HT-29 (cell line): Measurements from ENCODE around the gene PFKFB2. TPM values are rescaled to one million over a fixed set of nuclear protein-coding genes. Genes with fewer than 3 reads are reported as not detected.
"Not testable (repeated sequence)": the region's sequence is repeated elsewhere in the genome, so short reads cannot be mapped to it uniquely, and the experiment has no call there.

Experiments
- DNase-seq: peaks from one replicate; pipeline ENCODE4 v3.0.0-alpha.2; 2015; ENCODE audit warnings: low spot score
- total RNA-seq: library from RNA; depleted of rRNA; stranded (reverse); fragments of >200 nt; shearing (Covaris generic); gene quantifications from 2 replicates; pipeline ENCODE4 v1.2.3, GENCODE V29; 2014

The PFKFB2 gene
- total RNA-seq, 1 experiment from 2014 or later = 11.6 TPM

- DNase-seq = no peak
Measured at GRCh38 chr1:207039380-207040180, 13.5 kb upstream of the PFKFB2 start.

- DNase-seq = no peak
Measured at GRCh38 chr1:207040181-207040533, 12.9 kb upstream of the PFKFB2 start.

DNA sequence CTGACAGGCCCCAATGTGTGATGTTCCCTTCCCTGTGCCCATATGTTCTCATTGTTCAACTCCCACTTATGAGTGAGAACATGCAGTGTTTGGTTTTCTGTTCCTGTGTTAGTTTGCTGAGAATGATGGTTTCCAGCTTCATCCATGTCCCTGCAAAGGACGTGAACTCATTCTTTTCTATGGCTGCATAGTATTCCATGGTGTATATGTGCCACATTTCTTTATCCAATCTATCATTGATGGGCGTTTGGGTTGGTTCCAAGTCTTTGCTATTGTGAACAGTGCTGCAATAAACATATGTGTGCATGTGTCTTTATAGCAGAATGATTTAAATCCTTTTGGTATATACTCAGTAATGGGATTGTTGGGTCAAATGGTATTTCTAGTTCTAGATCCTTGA lies 11.7 kb upstream of the PFKFB2 start:
- not testable (repeated sequence) for DNase-seq

DNA sequence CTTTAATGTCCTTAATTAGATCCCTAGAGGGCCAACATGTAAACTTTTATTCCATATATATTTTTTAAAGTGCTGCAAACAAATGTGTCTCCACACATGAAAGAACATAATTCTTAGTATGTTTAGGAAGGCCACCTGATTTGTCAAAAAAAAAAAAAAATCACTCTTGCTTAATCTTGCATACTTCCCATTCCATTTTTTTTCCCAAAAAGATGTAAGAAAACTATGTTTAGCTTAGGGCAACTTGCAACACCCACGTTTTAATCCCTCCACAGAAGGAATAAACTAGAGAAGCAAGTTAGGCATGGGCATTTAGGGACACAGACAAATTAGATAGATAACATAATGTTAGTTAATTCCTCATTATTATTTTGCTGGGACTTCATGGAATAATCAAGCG lies 7.6 kb upstream of the PFKFB2 start:
- DNase-seq = no peak

GRCh38 chr1:207047505-207047904 lies 5.6 kb upstream of the PFKFB2 start:
- DNase-seq = no peak

GRCh38 chr1:207048041-207048440 lies 5.0 kb upstream of the PFKFB2 start:
- DNase-seq = no peak

DNA sequence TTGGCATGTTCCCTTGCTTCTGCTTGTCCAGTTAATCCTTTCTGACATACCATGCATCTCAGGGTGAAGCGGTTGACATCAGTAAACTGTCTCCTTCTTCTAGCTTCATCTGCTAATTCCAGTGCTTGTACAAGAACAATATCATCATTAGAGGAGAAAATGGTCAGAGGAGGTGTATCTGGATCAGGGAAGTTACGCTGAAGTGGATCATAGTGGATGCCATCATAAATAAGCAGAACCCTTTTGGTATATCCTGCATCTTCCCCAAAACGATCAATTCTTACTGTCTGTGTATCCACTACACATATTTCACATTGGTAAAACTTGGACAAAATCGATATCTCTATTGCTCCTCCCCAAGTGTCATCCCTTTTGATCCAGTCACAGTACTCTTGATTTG lies 4.0 kb upstream of the PFKFB2 start:
- no peak for DNase-seq

DNA sequence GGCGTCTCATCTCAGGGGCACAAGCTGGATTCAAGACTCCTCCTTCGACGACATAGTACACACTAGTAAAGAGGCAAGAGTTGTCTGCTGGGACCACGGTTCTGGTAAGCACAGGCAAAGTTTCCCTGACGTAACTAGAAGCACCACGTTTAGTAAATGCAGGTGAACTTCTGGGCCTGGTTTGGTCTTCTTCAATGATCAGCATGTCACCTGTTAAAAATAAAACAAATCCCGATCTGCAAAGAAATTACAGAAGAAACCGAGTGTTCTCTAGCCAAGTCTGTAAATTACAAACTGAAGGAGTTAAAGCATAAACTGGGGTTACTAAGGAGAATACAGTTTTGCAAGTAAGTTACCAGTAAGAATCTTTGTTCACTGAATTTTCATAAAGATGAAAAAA lies 3.6 kb upstream of the PFKFB2 start:
- no peak for DNase-seq

DNA sequence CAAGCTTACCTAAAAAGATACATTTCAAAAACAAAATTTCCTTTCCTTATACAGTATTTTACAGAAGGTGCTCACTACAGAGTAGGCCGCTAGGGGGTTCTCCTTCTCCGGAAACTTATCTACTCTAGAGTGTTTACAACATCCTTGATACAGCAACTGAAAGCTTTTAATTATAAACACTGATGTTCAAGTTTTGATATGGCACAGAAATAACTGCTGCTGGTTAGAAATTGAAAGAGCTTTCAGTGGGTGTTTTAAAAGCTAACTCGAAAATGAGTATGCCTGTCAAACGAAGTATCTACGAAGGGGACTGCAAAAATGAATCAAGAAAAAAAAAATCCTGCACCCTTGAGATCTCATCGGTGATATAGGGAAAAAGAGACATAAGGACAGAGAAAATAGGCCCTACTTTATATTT lies 3.1 kb upstream of the PFKFB2 start:
- peak; percentile 84 for DNase-seq

DNA sequence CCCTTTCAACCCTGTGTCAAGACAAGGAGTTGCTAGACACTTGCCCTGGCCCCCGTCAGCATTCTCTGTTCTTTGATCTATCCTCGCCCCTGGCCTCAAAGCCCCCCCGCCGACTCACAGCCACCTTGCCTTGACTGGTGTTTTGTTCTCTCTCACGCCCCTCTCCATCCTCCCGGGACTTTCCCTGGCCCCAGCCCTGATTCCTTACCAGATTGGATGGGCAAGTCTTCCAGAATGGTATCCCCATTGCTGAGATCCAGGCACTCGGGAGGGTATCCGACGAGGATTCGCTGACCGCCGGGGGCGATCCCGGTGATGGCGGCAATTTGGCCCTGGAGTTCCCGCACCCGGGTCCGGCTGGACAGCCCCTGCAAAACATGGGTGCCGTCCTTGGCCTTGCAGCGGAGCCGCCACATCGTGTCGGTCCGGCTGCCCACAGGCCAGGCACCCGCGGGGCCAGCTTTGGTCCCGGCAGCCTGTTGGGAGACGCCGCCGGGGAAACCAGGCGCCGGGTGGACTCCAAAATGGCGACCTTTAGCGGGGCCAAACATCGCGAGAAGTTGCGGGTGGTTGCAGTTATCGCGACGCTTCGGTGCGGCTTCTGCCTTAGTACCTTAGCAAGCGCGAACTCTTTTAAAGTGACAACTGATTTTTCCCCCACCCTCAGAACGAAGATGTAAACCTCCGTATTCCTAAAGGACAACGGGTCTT lies 2.4 kb upstream of the PFKFB2 start:
- DNase-seq = peak; percentile 97

DNA sequence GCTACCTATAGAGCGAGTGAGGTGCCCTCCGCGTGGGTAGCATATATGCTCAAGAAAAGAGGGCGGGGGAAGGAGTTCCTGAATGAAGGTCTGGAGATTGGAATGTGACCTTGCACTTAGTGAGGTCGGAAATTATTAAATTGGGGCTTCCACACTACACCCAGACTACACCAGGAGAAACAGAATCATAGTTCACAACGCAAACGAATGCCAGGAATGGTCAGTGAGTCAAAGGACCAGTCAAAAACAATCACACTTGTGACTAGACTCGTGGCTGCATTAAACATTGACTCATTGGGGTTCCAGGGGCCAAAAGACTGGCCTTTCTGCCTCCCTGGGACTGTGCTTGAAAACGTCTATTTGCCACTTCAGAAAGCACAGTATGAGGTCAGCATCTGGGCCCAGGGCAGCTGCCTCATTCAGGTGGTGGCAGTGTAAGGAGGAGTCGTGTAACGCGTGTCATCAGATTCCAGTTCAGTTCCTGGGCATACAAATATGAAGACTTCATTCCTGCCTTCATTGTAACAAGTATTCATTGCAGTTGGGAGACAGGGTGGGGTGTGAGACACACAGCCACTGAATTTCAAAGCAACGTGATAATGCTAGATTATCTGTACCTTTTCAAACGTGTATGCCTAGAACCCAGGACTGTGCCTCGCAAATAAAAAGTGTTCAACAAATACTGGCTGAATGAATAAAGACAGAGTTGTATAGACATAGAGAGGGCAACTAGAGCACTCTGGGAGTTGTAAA lies 1.7 kb upstream of the PFKFB2 start, which contains the start of gene YOD1:
Gene YOD1, minus strand, starts transcription at position 18 of the 753 bp plus-strand sequence. CDS start 178 bp downstream, outside the sequence.
- no peak for DNase-seq

- no peak for DNase-seq
Measured at GRCh38 chr1:207054491-207054890, 1.4 kb downstream of the PFKFB2 start.

DNA sequence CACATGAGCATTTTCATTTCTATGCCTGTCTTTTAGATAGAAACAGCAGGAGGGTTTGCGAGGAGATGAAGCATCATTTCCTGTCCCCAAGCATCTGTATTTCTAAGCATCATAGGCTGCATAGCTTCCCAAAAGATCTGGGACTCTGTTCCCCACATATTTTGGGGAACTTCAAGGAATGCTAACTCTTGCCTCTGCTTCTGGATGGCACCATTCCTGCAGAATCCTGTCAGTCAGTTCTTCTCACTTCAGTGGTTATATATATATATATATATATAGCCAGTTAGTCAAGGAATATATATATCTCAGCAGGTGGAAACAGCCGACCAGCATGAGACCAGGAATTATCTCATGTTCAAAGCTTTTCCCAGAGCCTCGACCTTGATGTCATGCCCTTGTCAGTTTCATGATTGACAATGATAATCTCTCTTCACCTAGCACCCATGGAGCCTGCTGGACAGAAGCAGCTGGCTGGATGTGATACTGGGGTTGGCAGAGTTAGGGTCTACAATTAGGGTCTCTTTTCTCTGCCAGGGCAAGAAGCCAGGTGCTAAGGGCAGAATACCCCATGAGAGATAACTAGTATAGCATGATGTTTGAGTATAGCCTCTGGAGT lies 2.4 kb downstream of the PFKFB2 start:
- no peak for DNase-seq

- DNase-seq = no peak
Measured at GRCh38 chr1:207056673-207057072, 3.6 kb downstream of the PFKFB2 start.

GRCh38 chr1:207058252-207058651 lies 5.2 kb downstream of the PFKFB2 start:
- DNase-seq = no peak

- DNase-seq = no peak
Measured at GRCh38 chr1:207058878-207059867, 6.1 kb downstream of the PFKFB2 start.

GRCh38 chr1:207059881-207060280 lies 6.8 kb downstream of the PFKFB2 start:
- no peak for DNase-seq

- DNase-seq = no peak
Measured at GRCh38 chr1:207060596-207060995, 7.5 kb downstream of the PFKFB2 start.

- DNase-seq = no peak
Measured at GRCh38 chr1:207062058-207062457, 9.0 kb downstream of the PFKFB2 start.

DNA sequence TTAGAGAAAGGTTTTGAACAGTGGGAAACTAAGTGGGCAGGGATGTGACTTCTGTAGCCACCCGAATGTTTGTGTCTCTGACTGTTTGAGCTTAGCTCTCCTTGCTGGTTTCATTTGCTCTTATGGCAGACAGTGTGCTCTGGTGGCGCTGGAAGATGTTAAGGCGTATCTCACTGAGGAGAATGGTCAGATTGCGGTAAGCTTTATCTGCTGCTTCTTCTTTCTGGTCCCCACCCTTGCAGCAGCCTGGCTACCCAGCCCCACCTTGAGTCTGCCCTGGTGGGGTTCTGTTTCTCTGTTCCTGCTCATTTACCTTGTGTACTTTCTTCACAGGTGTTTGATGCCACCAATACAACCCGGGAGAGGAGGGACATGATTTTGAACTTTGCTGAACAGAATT lies 9.9 kb downstream of the PFKFB2 start:
- no peak for DNase-seq

DNA sequence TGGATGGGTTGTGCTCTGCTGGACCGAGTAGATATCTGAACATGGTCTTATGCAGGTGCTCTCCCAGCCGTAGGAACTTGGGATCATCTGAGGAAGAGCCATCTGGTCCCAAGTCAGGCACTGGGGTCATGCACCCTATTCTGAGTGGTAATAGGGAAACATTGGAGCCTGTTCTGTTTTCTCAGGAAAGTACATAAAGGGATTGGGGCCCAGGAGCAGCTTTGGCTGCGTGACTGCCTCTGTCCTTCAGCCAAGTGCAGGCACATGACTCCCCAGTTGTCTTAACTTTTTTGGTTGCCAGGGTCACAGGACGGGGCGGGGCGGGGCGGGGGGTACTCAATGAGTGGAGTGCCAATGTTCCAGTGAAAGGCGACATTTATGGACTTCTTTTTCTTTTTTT lies 11.5 kb downstream of the PFKFB2 start:
- no peak for DNase-seq
